OCI-LY1 (cell line): ENCODE data around the gene PSMD2.

Experiments
- EZH2 ChIP-seq: fragments of 200-600 bp; sonication (generic), shearing (Covaris generic); IDR thresholded peaks from 2 replicates; pipeline ENCODE4 v1.8.0; 2017; ENCODE audit warnings: borderline replicate concordance, mixed run types, mild to moderate bottlenecking, antibody characterized with exemption, low read length, moderate library complexity, mixed read lengths
- TF ChIP-seq, protein P1 (sequence below): fragments of 200-600 bp; sonication (generic), shearing (Covaris generic); IDR thresholded peaks from 2 replicates; pipeline ENCODE4 v1.5.1; 2017; ENCODE audit warnings: mild to moderate bottlenecking, antibody characterized with exemption, low read length, moderate library complexity, mixed read lengths

DNA sequence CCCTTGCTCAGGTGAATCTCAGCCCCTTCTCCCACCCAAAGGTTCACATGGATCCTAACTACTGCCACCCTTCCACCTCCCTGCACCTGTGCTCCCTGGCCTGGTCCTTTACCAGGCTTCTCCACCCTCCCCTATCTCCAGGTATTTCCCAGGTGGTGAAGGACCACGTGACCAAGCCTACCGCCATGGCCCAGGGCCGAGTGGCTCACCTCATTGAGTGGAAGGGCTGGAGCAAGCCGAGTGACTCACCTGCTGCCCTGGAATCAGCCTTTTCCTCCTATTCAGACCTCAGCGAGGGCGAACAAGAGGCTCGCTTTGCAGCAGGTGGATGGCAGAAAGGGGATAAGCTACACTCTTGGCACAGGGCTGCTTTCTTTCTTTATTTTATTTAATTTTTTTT, 42.9 kb downstream of the PSMD2 start:
- TF ChIP-seq, protein P1, sequence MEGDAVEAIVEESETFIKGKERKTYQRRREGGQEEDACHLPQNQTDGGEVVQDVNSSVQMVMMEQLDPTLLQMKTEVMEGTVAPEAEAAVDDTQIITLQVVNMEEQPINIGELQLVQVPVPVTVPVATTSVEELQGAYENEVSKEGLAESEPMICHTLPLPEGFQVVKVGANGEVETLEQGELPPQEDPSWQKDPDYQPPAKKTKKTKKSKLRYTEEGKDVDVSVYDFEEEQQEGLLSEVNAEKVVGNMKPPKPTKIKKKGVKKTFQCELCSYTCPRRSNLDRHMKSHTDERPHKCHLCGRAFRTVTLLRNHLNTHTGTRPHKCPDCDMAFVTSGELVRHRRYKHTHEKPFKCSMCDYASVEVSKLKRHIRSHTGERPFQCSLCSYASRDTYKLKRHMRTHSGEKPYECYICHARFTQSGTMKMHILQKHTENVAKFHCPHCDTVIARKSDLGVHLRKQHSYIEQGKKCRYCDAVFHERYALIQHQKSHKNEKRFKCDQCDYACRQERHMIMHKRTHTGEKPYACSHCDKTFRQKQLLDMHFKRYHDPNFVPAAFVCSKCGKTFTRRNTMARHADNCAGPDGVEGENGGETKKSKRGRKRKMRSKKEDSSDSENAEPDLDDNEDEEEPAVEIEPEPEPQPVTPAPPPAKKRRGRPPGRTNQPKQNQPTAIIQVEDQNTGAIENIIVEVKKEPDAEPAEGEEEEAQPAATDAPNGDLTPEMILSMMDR, result no peak
- no peak for TF ChIP-seq EZH2
